ENCODE data around the gene ZFYVE28. TPM values are rescaled to one million over a fixed set of nuclear protein-coding genes. Genes with fewer than 3 reads are reported as not detected.

Gene ZFYVE28
- polyA plus RNA-seq, 1 of the 3 experiments (the other 2 are of a cell fraction) = 3.2 TPM

- Histone ChIP-seq H3K4me2 (no peak overlapping the region), H3F3A (replicated peaks; ENCODE audit: insufficient read depth) (no peaks in the 10 kb centered on the region), H3K4me3 (ENCODE audit: low read depth in 2 of 2, low read length in 1 of 2) (no peak overlapping the region), H3K27me3 (ENCODE audit: insufficient read depth) (no peaks in the 10 kb centered on the region), H3K9me2 (no peaks in the 10 kb centered on the region), H4K20me1 (ENCODE audit: insufficient read depth) (no peaks in the 10 kb centered on the region), H2AFZ (ENCODE audit: low read depth) (no peak overlapping the region), H3K4me1 (ENCODE audit: control insufficient read depth in 1 of 2, insufficient read depth in 2 of 2, low read depth in 1 of 2, low read length in 1 of 2) (no peaks in the 10 kb centered on the region), H3K36me3 (replicated peaks in 1 of 2; ENCODE audit: control insufficient read depth in 1 of 2, insufficient read depth in 2 of 2, low read length in 1 of 2) (no peaks in the 10 kb centered on the region), H3K79me2 (ENCODE audit: insufficient read depth) (no peaks in the 10 kb centered on the region), H3K9ac (no peak overlapping the region), H3K27ac (ENCODE audit: low read depth in 2 of 2, low read length in 1 of 2) (no peak overlapping the region), H3K9me3 (0 out of 2 replicates have a peak, but pooled peaks cover 7% of the 10 kb centered on the region)
- WGBS (ENCODE audit: low lambda C conversion rate) = 58% methylated on average over 7 of the region's 22 CpGs
- no peak for DNase-seq
- ChIA-PET POLR2A (no interaction called here), CTCF (interaction anchor here (0.8 kb wide), 1 partner anchor 101 kb away, joined by 3 read pairs; no protein-coding TSS in a partner anchor)
- no peak for TF ChIP-seq ELF1 (IDR thresholded peaks at IDR 0.05)
- no peak for TF ChIP-seq CTCF (IDR thresholded peaks at IDR 0.05)
- TF ChIP-seq EZH2phosphoT487 (IDR thresholded peaks at IDR 0.05; ENCODE audit: borderline replicate concordance, low read depth) = no peak
- TF ChIP-seq MXI1 (IDR thresholded peaks at IDR 0.05; ENCODE audit: low read depth, low read length) = no peak
- TF ChIP-seq POLR2AphosphoS5 (IDR thresholded peaks at IDR 0.05; ENCODE audit: low read depth, low read length) = no peak
- no peak for TF ChIP-seq TAF1 (IDR thresholded peaks at IDR 0.05; ENCODE audit: borderline replicate concordance, low read depth, low read length)
- TF ChIP-seq RAD21 (IDR thresholded peaks at IDR 0.05; ENCODE audit: low read length) = no peak
- TF ChIP-seq FOXM1 (IDR thresholded peaks at IDR 0.05; ENCODE audit: low read depth) = no peak
- TF ChIP-seq NRF1 (IDR thresholded peaks at IDR 0.05; ENCODE audit: low read depth, low read length) = no peak
Measured at GRCh38 chr4:2321279-2322196, 96.9 kb downstream of the ZFYVE28 start.

GRCh38 chr4:2320746-2321145, 97.7 kb downstream of the ZFYVE28 start:
- POLR2A ChIA-PET = no interaction called here
- WGBS (ENCODE audit: low lambda C conversion rate) = 52% methylated on average over 7 of the region's 11 CpGs
- Histone ChIP-seq H3K4me1 (ENCODE audit: control insufficient read depth in 1 of 2, insufficient read depth in 2 of 2, low read depth in 1 of 2, low read length in 1 of 2) (no peaks in the 10 kb centered on the region), H3K27me3 (ENCODE audit: insufficient read depth) (no peaks in the 10 kb centered on the region), H3K27ac (ENCODE audit: low read depth in 2 of 2, low read length in 1 of 2) (no peak overlapping the region), H3K79me2 (ENCODE audit: insufficient read depth) (no peaks in the 10 kb centered on the region), H3K9me3 (0 out of 2 replicates have a peak, but pooled peaks cover under 1% of the 10 kb centered on the region), H2AFZ (ENCODE audit: low read depth) (no peak overlapping the region), H3F3A (replicated peaks; ENCODE audit: insufficient read depth) (no peaks in the 10 kb centered on the region), H4K20me1 (ENCODE audit: insufficient read depth) (no peaks in the 10 kb centered on the region), H3K36me3 (replicated peaks in 1 of 2; ENCODE audit: control insufficient read depth in 1 of 2, insufficient read depth in 2 of 2, low read length in 1 of 2) (no peaks in the 10 kb centered on the region), H3K9me2 (no peaks in the 10 kb centered on the region), H3K9ac (no peak overlapping the region), H3K4me2 (no peak overlapping the region), H3K4me3 (ENCODE audit: low read depth in 2 of 2, low read length in 1 of 2) (no peak overlapping the region)
- no peak for DNase-seq
- CTCF ChIA-PET = interaction anchor here (0.8 kb wide), 1 partner anchor 101 kb away, joined by 3 read pairs; no protein-coding TSS in a partner anchor
- TF ChIP-seq ELF1 (IDR thresholded peaks at IDR 0.05) = no peak
- TF ChIP-seq IRF3 (IDR thresholded peaks at IDR 0.05; ENCODE audit: low read depth, low read length) = no peak
- no peak for TF ChIP-seq RXRA (IDR thresholded peaks at IDR 0.05; ENCODE audit: borderline replicate concordance, low read depth)
- TF ChIP-seq ZBTB33 (IDR thresholded peaks at IDR 0.05; ENCODE audit: borderline replicate concordance, low read depth) = no peak
- TF ChIP-seq CHD2 (IDR thresholded peaks at IDR 0.05; ENCODE audit: low read length, partially characterized antibody) = no peak
- TF ChIP-seq FOXM1 (IDR thresholded peaks at IDR 0.05; ENCODE audit: low read depth) = no peak

Data from SK-N-SH (cell line).